GM21390 (cell line): Measurements from ENCODE around the gene IGLL5.

Experiments
- ATAC-seq: cut with Tn5 transposase; IDR thresholded peaks from one replicate; pipeline ENCODE4 v1.9.1; 2021; ENCODE audit not compliant: unreplicated experiment

IGLL5 gene

DNA sequence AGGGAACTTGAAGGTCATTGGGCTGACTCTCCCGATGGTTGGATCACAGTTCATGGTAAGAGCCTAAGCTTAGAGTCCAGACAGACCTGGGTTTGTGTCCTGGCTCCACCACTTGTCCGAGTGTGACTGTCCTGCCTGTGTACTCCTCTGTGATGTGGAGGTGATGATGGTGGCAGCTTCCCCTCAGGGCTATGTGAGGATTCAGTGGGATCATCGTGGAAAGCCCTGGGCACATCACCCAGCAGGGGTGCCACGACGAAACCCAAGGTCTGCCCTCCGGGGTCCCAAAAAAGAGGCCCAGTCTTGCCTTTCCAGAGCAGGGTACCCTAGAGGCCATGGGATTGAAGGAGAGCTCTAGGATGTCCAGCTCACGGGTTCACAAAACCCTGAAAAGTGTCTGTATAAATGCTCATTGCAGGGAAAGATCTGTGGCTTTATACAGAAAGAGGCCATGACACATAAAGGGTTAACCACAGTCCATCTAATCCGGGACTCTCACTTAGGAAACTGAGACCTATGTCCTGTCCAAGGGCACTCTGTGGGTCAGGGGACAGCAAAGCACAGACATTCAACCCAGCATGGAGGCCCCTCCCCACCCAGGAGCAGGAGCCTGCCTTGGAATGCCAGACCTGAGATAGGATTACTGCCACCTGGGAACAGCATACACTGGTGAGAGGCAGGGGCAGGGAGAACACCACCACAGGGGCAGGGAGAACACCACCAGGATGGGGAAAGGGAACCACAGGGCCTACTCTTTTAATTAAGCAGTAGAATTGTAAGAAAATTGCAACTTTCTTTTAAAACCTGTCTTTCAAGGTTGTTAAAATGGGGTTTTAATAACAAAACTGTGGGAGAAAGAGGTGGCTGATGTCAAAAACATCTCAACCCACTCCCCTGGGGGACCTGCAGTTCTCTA lies 51.3 kb downstream of the IGLL5 start:
- ATAC-seq = no peak

DNA sequence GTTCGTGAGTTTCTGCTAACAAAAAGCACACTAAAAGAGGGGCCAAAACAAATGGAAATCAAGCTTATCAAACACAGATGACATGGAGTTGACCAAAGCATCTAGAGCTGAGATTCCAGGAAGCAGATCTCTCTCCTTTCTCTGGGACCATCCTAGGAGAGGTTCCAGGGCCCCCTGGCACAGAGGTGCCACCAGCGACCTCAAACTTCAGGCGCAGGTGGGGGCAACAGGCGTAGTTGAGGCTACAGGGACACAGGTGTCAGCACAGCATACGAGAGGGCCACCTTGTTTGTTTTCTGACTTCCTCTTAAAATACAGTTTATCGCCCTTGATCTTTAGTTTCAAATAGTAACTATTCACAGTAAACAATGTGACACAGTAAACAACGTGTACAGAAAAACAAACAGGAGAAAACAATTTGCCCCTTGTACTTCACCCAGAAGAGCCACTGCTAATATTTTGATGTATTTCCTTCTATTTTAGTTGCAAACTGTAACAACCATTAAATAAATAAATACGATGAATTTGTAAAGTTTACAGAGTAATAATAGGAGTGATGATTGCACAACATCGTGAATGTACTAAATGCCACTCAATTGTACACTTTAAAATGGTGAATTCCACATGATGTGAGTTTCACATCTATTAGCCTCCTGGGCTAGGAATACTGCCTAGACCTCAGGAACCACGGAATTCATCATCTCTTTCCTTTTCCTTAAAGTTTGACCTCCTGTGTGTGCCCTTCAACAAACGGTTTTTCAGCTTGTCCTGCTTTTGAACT lies 52.2 kb downstream of the IGLL5 start:
- no peak for ATAC-seq

GRCh38 chr22:22940961-22941605 lies 53.5 kb downstream of the IGLL5 start:
- no peak for ATAC-seq

DNA sequence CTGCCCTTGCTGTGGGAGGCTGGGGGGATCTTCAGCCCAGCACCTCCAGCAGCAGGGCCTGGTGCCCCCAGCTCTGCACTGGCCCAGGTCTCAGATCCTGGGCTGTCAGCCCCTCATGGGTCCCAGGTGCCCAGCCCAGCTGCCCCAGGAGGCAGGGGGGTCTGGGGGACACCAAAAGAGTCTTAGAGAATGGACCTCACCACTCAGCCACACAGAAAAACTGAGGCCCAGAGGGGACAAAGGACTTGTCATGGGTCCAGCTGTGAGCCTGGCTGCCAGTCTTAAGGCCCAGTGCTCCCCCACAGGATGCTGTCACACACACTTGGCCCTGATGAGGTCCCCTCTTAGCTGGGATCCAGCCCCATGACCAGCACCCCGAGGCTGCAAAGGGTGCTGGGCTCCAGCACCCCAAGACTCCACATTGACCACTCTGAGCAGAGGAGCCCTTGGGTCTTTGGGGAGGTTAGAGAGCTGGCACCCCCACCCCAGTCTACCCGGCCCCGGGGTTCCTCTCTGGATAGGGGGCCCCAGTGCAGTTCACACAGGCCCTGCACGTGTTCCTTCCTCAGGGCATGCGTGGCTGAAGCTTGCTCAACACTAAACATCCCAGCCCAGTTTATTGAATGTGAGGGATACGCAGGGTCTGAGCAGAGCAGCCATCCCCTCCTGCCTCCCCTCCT lies 54.4 kb downstream of the IGLL5 start:
- no peak for ATAC-seq

- ATAC-seq = peak; percentile 43
Measured at GRCh38 chr22:22942511-22943329, 55.1 kb downstream of the IGLL5 start.

DNA sequence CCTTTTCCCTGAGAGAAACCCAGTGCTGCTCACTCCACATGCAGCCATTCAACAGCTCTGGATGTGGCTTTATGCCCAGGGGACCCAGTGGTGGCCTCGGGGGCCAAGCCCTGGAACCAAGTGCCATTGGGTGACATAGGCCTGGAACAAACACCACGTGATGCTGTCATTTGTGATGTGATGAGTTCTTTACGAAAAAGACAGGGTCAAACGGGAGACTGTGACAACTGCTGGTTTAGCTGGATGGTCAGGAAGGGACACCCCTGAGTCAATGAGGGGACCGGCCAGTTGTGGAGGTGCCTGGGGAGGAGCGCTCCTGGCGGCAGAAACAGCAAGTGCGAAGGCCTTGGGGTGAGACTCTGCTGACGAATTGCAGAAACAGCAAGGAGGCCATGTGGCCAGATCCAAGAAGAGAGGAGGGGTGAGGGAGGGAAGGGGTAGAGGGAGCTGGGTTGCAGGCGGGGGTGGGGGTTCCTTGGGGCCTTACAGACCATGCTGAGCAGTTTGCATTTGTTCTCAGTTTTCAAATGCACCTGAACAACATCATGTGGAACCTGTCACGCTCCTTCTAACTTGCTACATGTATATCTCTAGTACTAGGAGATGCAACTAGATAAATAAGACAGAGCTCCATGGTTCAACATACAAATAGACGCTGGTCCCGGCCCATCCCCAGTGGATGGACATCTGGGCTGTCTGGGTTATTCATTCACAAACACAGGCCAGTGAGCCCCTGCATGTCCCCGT lies 56.1 kb downstream of the IGLL5 start:
- no peak for ATAC-seq

- no peak for ATAC-seq
Measured at GRCh38 chr22:22944268-22944985, 56.8 kb downstream of the IGLL5 start.

DNA sequence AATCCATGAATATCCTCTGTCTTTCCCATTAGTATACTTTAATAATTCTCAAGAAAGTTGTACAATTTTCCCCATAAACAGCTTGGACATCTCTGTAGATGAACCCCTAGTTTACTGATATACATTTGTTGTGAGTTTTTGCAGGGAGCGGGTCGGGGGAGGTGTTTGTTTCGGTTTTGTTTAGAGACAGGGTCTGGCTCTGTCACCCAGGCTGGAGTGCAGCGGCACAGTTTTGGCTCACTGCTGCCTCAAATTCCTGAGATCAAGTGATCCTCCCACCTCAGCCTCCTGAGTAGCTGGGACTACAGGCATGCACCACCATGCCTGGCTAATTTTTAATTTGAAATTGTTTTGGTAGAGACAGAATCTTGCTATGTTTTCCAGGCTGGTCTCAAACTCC lies 57.6 kb downstream of the IGLL5 start:
- ATAC-seq = no peak
